GM19468 (cell line): Measurements from ENCODE around the gene MARS1.
"Not testable (repeated sequence)": the region's sequence is repeated elsewhere in the genome, so short reads cannot be mapped to it uniquely, and the experiment has no call there.

Experiments used
- ATAC-seq: cut with Tn5 transposase; IDR thresholded peaks from one replicate; pipeline ENCODE4 v1.9.1; 2021; ENCODE audit warnings: mild to moderate bottlenecking, moderate library complexity, moderate number of reproducible peaks; ENCODE audit not compliant: unreplicated experiment; ENCODE audit errors: extremely low read depth

Gene MARS1

GRCh38 chr12:57487597-57488401 is at the start of gene MARS1:
Gene MARS1, plus strand, starts transcription at chr12:57488068. Its CDS starts 23 bp downstream, at chr12:57488091.
- peak; percentile 95 for ATAC-seq

GRCh38 chr12:57438400-57438799 is 49.5 kb upstream of the MARS1 start:
- no peak for ATAC-seq

- no peak for ATAC-seq
These were observed 48.1 kb upstream of the MARS1 start for GRCh38 chr12:57439762-57440266.

- not testable (repeated sequence) for ATAC-seq
These were observed 46.5 kb upstream of the MARS1 start for GRCh38 chr12:57441393-57441792.

GRCh38 chr12:57441846-57442427 is 45.9 kb upstream of the MARS1 start:
- ATAC-seq: no peak

GRCh38 chr12:57444337-57444736 is 43.5 kb upstream of the MARS1 start:
- ATAC-seq: not testable (repeated sequence)

- ATAC-seq: no peak
These were observed 43.1 kb upstream of the MARS1 start for GRCh38 chr12:57444744-57445143.

- no peak for ATAC-seq
These were observed 41.4 kb upstream of the MARS1 start for GRCh38 chr12:57446292-57446960.

- no peak for ATAC-seq
These were observed 39.2 kb upstream of the MARS1 start for GRCh38 chr12:57448669-57449068.

- ATAC-seq: no peak
These were observed 38.5 kb upstream of the MARS1 start for GRCh38 chr12:57449375-57449774.

GRCh38 chr12:57450057-57450456 is 37.8 kb upstream of the MARS1 start:
- no peak for ATAC-seq

- no peak for ATAC-seq
These were observed 36.6 kb upstream of the MARS1 start for GRCh38 chr12:57451233-57451778.

GRCh38 chr12:57452181-57452936 is 35.5 kb upstream of the MARS1 start:
- ATAC-seq: no peak

GRCh38 chr12:57452937-57453509 is 34.8 kb upstream of the MARS1 start:
- ATAC-seq: no peak

GRCh38 chr12:57454213-57454565 is 33.7 kb upstream of the MARS1 start:
- ATAC-seq: no peak

GRCh38 chr12:57454566-57455373 is 33.1 kb upstream of the MARS1 start, which contains the start of gene INHBE:
Gene INHBE, plus strand, starts transcription at chr12:57455307. Its CDS starts 230 bp downstream, at chr12:57455537.
- ATAC-seq: no peak

GRCh38 chr12:57455374-57456144 is 32.3 kb upstream of the MARS1 start:
- no peak for ATAC-seq

GRCh38 chr12:57456145-57456700 is 31.6 kb upstream of the MARS1 start:
- ATAC-seq: no peak
